ENCODE results near the gene GMCL2.

Gene GMCL2

DNA sequence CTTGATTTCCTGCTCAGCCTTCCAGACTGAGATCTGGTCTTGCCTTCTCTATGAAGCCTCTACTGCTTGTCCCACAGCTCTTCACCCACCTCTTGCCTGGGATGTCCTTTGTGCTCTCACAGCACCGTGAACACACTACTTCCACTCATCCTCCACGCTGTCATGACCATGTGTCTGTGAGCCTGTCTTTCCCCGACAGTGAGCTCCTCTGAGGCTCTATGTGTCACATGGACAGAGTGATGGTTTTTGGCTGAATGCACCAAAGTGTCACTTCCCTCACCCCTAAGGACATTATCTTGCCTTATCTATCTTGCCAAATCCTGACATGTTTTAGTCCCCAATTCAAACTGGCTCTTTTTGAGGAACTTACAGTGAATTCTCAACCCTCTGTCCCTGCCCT, 34.1 kb upstream of the GMCL2 start:
- no peak for DNase-seq

GRCh38 chr5:178218827-178219226, 31.7 kb upstream of the GMCL2 start:
- DNase-seq: no peak

- no peak for DNase-seq
These were observed 31.1 kb upstream of the GMCL2 start for GRCh38 chr5:178218237-178218776.

GRCh38 chr5:178216779-178217178, 29.6 kb upstream of the GMCL2 start:
- no peak for DNase-seq

GRCh38 chr5:178216088-178216534, 28.9 kb upstream of the GMCL2 start:
- DNase-seq: no peak

GRCh38 chr5:178215280-178216002, 28.3 kb upstream of the GMCL2 start:
- no peak for DNase-seq

DNA sequence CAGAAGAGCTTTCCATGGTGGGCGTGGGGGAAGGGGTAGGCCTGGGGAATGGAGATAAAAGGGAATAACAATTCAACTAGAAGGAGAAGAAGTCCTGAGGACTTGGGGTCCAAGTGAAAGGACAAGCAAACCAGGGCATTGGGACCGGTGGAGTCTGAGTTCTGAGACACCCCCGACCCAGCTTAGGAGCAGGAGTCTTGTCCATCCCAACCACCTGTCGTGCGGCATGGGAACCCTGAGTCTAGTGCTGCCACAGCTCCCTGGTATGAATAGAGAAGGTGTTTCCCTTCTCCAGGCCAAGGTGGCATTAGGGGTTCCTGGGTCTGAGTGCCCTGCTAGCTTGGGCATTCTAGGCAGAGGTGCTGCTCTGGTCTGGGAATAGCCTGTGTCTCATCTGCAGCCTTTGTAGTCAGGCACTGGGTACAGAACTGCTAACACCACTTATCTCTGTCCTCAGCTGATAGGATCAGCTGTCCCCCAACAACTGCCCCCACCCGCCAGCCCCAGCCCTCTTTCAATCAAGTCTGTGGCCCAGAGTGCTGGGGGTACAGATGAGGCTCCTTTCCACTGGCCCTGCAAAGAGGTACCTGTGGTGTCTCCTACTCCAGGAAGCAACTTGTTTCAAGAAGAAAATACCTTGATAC, 27.1 kb upstream of the GMCL2 start:
- DNase-seq: no peak

DNA sequence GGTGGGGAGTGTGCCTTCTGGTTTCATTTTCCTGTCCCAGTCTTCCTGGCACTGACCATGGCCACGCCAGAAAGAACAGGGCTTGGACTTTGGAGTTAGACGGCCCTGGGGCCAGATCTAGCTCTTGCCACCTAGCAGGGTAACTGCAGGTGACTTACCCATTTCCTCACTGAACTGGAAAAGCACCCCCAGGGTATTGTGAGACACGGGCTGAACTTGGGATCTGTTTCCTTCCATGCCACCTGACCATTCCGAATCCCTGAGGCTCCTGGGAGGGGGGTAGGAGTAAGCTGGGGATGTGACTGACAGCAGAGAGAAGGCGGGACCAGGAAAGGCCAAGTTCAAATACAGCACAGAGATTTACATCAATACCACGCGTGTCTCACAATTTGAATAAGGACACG, 26.6 kb upstream of the GMCL2 start:
- DNase-seq: no peak

- no peak for DNase-seq
These were observed 25.9 kb upstream of the GMCL2 start for GRCh38 chr5:178213003-178213461.

- DNase-seq: no peak
These were observed 25.3 kb upstream of the GMCL2 start for GRCh38 chr5:178212241-178213002.

DNA sequence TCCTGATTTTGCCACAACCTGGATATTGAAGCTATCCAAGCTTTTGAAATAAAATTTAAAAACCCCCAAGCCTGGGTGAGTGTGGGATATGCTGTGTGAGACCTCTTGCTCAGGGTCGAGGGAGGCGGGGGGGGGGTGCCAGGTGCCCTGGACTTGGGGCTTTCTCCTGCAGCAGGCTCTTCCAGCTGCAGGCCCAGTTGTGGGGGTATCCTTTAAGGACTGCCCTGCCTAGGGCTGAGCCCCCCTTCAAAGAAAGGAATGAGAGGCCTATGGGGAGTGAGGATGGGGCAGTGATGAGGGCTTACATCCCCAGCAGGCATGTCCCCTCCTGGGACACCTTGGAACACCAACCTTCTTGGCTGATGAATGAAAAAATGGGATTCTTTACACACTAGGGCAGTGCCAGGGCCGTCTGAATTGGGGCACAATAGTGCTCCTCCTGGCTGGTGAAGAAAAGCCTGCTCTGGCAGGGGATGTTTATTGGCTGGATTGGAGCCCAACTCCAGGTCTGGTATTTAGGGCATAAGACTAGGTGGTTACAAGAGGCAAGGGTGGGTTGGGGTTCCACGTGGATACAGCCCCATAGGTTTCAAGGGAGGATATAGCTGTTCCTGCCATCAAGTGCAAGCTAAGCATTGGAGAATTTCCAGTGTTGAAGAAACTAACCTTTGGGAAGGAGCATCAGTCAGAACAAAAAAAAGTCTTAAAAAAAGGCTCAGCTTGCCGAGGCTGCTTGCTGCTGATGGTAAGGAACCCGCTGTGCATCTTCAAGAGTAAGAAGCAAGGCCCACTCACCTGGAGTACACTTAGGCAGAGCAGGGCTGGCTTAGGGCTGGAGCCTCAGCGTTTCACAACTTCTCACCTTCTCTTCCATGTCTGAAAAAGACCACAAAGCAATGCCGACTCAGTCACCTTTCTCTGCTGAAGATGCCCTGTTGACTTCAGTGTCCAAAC, 24.2 kb upstream of the GMCL2 start:
- DNase-seq: no peak

- DNase-seq: no peak
These were observed 23.5 kb upstream of the GMCL2 start for GRCh38 chr5:178210686-178211085.

- no peak for DNase-seq
These were observed 22.9 kb upstream of the GMCL2 start for GRCh38 chr5:178210073-178210535.

GRCh38 chr5:178209334-178210072, 22.3 kb upstream of the GMCL2 start:
- DNase-seq: peak; percentile 60

DNA sequence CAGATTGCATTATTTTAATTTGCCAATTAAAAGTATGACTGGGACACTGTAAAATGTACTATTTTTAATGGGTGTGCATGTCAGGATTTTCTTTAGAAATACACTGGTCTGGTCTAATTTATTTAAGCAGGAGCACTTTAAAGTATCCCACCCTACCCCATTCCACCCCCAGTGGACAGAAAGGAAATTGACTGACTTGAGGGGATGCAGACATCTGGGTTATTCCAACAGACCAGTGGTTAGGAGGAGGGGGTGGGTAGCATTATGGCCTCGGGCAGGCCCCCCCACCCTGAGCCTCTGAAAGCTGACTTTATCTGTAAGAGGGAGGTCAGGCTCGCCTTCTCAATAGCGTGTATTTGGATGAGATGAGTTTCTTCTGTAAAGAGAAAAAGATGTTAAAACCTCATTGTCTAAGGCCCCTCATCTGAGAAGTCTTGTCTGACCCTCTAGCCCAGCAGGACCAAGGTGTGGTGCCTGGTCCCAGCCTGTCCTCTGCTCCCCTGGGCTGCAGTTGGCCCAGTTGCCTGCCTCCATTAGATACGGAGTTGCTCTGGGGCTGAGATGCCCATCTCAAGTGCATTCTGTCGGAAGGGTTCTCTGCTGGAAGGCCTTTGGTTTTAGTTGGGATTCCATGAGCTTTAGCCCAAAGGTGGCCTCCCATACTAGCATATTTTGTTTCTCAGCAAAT, 21.5 kb upstream of the GMCL2 start:
- DNase-seq: peak; percentile 53

DNA sequence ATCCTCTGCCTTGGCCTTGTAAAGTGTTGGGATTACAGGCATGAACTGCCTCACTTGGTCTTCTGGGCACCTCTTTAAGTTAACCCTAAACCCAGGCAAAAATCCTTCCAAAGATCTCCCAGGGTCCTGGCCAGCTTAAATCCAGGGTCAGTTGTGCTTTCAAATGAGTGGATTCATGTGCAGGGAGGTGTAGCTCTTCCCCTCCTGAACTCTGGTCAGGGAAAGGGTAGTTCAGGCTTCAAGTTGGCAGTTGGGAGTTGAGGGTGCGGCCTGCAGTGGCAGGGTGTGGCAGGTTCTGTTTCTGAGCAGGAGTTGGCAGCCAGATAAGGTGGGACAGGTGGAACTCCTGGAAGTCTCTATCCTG, 20.7 kb upstream of the GMCL2 start:
- DNase-seq: peak; percentile 56

- peak; percentile 57 for DNase-seq
These were observed 20.2 kb upstream of the GMCL2 start for GRCh38 chr5:178207183-178207916.

- peak; percentile 62 for DNase-seq
These were observed 19.3 kb upstream of the GMCL2 start for GRCh38 chr5:178206166-178207101.

DNA sequence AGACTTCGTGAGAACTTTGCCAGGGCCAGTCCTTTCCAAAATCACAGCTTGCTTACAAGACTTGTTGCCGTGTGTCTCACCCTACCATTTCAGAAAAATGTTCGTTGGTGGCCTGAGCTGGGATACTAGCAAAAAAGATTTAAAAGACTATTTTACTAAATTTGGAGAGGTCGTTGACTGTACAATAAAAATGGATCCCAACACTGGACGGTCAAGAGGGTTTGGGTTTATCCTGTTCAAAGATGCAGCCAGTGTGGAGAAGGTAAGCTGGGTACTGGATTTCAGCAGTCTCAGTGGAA, 18.5 kb upstream of the GMCL2 start:
- DNase-seq: no peak
